ENCODE data around the gene P2RX3.
A peak's percentile ranks its signal among the peaks of the same experiment; 100 is the strongest.

P2RX3 gene

DNA sequence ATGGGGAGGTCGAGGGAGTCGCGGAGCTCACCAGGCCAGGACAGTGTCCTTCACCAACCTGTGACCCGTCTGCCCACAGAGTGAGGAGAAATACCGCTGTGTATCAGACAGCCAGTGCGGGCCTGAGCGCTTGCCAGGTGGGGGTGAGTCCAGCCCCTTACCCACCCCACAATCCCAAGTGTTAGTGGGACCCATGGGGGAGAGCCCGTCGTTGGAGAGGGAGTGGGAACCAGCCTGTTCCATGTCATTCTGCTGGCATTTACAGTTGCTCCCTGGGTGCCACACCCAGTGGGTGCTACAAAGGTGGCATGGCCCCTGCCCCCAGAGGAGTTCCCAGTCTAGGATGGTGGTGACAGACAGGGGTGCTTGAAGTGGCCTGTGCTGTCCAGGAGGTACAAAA, 9.2 kb downstream of the P2RX3 start:
- TF ChIP-seq, protein P1, sequence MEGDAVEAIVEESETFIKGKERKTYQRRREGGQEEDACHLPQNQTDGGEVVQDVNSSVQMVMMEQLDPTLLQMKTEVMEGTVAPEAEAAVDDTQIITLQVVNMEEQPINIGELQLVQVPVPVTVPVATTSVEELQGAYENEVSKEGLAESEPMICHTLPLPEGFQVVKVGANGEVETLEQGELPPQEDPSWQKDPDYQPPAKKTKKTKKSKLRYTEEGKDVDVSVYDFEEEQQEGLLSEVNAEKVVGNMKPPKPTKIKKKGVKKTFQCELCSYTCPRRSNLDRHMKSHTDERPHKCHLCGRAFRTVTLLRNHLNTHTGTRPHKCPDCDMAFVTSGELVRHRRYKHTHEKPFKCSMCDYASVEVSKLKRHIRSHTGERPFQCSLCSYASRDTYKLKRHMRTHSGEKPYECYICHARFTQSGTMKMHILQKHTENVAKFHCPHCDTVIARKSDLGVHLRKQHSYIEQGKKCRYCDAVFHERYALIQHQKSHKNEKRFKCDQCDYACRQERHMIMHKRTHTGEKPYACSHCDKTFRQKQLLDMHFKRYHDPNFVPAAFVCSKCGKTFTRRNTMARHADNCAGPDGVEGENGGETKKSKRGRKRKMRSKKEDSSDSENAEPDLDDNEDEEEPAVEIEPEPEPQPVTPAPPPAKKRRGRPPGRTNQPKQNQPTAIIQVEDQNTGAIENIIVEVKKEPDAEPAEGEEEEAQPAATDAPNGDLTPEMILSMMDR (conservative IDR thresholded peaks at IDR 0.05): no peak
- no peak for TF ChIP-seq ZFX (IDR thresholded peaks at IDR 0.05)
- H3K27ac ChIP-seq: no peak overlapping the region

DNA sequence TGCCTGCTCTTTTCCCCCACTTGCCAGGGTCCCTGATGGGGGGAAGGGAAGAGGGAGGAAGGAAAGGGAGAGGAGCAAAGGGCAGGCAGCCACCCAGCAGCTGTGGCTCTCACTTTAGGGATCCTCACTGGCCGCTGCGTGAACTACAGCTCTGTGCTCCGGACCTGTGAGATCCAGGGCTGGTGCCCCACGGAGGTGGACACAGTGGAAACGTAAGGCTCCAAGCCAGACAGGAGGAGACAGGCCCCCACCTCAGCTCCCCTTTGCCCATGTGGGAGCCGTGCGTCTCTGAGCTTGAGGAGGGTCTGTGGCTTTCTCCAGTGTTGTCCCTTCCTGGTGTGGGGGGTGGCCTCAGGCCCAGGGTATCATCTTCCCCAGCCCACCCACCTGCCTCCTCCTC, 9.9 kb downstream of the P2RX3 start:
- no peak for TF ChIP-seq ZFX (IDR thresholded peaks at IDR 0.05)
- TF ChIP-seq, protein P1 (conservative IDR thresholded peaks at IDR 0.05): no peak
- H3K27ac ChIP-seq: no peak overlapping the region

DNA sequence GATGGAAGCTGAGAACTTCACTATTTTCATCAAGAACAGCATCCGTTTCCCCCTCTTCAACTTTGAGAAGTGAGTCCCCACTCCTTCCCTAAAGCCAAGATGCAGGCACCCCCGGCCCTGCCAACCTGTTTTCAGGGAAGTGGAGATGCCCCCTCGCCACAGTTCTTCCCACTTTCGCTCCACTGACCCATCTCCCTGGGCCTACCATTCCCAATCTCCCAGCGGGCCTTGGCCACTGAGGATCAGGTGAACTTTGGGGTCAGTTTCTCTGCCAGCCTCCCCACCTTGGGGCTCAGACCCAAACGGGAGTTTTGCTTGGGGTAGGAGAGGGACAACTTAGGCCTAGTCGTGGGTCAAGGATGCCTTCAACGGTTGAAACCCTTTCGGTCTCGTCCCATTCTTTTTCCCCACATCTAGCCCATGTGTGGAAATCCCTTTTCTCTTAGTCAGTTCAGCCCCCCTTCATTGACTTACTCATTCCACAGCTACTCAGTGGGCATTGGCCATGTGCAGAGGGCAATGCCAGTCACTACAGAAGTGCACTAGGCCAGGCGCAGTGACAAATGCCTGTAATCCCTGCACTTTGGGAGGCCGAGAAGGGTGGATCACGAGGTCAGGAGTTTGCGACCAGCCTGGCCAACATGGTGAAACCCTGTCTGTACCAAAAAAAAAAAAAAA, 10.6 kb downstream of the P2RX3 start:
- no peak overlapping the region for H3K27ac ChIP-seq
- no peak for TF ChIP-seq ZFX (IDR thresholded peaks at IDR 0.05)

DNA sequence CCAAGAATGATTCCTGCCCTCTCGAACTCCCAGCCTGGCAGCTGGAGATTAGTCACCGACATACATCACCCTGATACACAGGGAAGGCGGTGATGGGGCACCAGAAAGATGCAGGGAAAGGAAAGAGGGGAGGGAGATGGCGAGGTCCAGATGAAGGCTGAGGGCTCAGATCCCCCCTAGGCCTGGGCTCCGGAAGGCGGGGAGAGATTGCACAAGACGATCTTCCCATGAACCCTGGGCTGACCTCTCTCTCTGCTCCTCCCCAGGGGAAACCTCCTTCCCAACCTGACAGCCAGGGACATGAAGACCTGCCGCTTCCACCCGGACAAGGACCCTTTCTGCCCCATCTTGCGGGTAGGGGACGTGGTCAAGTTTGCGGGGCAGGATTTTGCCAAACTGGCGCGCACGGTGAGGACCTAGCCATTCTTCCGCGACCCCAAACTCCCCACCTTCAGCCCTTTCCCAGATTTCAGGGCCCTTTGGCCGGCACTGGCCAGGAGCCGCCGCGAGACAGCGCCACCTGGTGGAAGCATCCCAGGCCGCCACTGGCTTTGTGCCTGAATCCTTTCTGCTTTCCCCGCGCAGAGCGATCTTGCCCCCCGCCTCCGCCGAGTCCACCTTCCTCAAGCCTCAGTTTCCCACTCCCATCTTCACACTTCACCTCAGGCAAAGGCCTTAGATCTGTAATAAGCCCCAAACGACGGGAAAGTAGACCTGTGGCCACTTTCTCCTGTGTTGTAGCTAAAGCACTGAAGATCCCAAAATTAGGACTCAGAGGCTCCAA, 11.5 kb downstream of the P2RX3 start:
- TF ChIP-seq, protein P1 (conservative IDR thresholded peaks at IDR 0.05): peak; percentile 96
- no peak for TF ChIP-seq ZFX (IDR thresholded peaks at IDR 0.05)
- H3K27ac ChIP-seq: no peak overlapping the region

DNA sequence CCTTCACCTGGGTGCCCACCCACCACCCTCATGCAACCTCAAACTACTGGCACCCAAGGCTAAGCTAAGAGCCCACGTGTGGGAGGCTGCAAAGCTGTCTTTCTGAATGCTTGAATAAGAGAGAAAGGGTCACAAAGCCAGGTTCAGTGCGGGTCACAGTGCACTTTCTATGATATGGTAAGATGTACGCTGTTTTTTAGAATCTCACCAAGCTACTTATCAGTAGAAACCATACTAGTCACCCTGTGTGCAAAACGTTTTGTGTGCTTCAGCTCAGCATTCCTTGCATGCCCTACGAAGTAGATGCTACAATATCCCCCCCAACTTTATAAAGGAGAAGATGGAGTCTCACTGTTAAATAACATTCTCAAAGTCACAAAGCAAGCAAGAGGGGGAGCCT, 14.9 kb downstream of the P2RX3 start:
- TF ChIP-seq, protein P1 (conservative IDR thresholded peaks at IDR 0.05): no peak
- no peak for TF ChIP-seq ZFX (IDR thresholded peaks at IDR 0.05)
- H3K27ac ChIP-seq: no peak overlapping the region

DNA sequence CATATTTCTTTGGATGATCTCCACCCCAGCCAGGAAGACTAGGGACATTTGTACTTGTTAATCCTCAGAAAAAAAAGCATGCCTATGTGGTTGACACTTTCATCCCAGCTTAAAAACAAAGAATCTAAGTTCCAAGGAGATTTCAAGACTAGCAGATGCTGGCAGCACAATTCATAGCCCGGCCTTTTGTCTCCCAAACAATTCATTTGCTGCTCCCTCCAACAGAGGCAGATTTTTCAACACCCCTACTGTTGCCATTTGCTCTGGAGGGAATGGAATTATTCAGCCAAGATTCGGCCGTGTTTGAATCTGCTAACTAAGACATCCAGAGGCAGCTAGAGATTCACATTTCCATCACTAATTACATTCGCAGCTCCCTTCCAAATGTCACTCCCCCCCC, 15.3 kb downstream of the P2RX3 start:
- no peak overlapping the region for H3K27ac ChIP-seq
- TF ChIP-seq, protein P1 (conservative IDR thresholded peaks at IDR 0.05): no peak
- TF ChIP-seq ZFX (IDR thresholded peaks at IDR 0.05): no peak

DNA sequence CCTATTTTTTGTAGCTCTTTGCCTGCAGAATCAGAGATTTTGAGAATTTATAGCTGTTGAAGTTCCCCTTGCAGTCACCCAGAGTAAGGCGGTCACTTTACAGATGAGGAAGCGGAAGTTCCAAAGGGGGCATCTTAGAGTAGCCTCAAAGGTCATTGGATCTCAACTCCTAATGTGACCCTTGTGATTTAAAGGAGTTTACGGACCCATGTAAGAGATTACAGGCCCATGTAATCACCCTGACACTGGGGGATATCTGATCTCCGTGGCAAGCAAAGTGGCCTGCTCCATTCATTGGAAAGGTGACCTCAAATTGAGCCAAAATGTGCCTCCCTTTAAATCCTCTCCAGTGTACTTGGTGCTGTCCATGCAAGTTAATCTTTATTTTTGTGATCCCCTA, 15.7 kb downstream of the P2RX3 start:
- TF ChIP-seq, protein P1 (conservative IDR thresholded peaks at IDR 0.05): no peak
- TF ChIP-seq ZFX (IDR thresholded peaks at IDR 0.05): no peak
- H3K27ac ChIP-seq: no peak overlapping the region

Measured in C4-2B (cell line).